DND-41 (cell line): ENCODE results near the gene AMD1.

Experiments
- EZH2 ChIP-seq: IDR thresholded peaks from 3 replicates; pipeline ENCODE4 v1.6.1; 2012; ENCODE audit warnings: borderline replicate concordance, low read depth, mild to moderate bottlenecking, moderate library complexity, low read length, inconsistent platforms; ENCODE audit not compliant: severe bottlenecking
- TF ChIP-seq, protein P1 (sequence below): IDR thresholded peaks from 2 replicates; pipeline ENCODE4 v1.5.1; 2012; ENCODE audit warnings: borderline replicate concordance, low read length, moderate library complexity, mild to moderate bottlenecking; ENCODE audit not compliant: poor library complexity, severe bottlenecking; ENCODE audit errors: extremely low read depth

DNA sequence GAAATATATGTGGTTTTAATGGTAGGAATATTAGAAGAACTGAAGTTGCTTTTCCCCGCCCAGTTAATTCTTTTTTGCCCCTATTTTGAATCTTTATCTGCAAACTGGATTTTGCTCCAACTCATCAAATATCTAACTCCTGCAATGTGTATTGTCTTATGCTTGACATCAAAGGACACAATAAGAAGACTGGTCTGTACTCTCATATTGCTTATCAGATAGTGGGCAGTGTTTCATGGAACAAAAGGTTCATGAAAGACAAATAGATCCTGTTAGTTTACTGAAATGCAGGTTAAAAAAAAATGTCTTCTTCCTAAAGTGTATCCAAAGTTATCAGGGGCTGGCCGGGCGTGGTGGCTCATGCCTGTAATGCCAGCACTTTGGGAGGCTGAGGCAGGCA, 56.2 kb downstream of the AMD1 start:
- TF ChIP-seq, protein P1, sequence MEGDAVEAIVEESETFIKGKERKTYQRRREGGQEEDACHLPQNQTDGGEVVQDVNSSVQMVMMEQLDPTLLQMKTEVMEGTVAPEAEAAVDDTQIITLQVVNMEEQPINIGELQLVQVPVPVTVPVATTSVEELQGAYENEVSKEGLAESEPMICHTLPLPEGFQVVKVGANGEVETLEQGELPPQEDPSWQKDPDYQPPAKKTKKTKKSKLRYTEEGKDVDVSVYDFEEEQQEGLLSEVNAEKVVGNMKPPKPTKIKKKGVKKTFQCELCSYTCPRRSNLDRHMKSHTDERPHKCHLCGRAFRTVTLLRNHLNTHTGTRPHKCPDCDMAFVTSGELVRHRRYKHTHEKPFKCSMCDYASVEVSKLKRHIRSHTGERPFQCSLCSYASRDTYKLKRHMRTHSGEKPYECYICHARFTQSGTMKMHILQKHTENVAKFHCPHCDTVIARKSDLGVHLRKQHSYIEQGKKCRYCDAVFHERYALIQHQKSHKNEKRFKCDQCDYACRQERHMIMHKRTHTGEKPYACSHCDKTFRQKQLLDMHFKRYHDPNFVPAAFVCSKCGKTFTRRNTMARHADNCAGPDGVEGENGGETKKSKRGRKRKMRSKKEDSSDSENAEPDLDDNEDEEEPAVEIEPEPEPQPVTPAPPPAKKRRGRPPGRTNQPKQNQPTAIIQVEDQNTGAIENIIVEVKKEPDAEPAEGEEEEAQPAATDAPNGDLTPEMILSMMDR: no peak
- no peak for TF ChIP-seq EZH2
